Fibroblast of villous mesenchyme (primary cell): ENCODE results near the gene GASK1A. TPM values are rescaled to one million over a fixed set of nuclear protein-coding genes. Genes with fewer than 3 reads are reported as not detected.

Experiments
- DNase-seq: peaks from one replicate; pipeline ENCODE4 v3.0.0-alpha.2; 2010; ENCODE audit warnings: low read depth
- H3K4me3 ChIP-seq: 2 replicates; pipeline ENCODE4 v1.5.1; 2011; ENCODE audit warnings: low read depth, mild to moderate bottlenecking, low read length
- CTCF ChIP-seq: IDR thresholded peaks from 2 replicates; pipeline ENCODE4 v1.5.1; 2012; ENCODE audit warnings: low read depth, mild to moderate bottlenecking, low read length; ENCODE audit not compliant: insufficient read depth
- total RNA-seq: library from RNA; depleted of rRNA; stranded (reverse); fragments of >200 nt; gene quantifications from 2 replicates; pipeline ENCODE4 v1.2.3, GENCODE V29; 2012

The GASK1A gene
- total RNA-seq, 1 donor, result 1.7 TPM

GRCh38 chr3:42980909-42981308 lies 1.8 kb downstream of the GASK1A start:
- H3K4me3 ChIP-seq, result no peak overlapping the region
- no peak for DNase-seq
- no peak for TF ChIP-seq CTCF

GRCh38 chr3:42982645-42983412 lies 3.7 kb downstream of the GASK1A start:
- TF ChIP-seq CTCF, result no peak
- no peak for DNase-seq
- H3K4me3 ChIP-seq, result no peak overlapping the region

- no peak for DNase-seq
- no peak overlapping the region for H3K4me3 ChIP-seq
- TF ChIP-seq CTCF, result no peak
Observed at GRCh38 chr3:42983927-42984326, 4.8 kb downstream of the GASK1A start.

- no peak overlapping the region for H3K4me3 ChIP-seq
- no peak for DNase-seq
- TF ChIP-seq CTCF, result no peak
Observed at GRCh38 chr3:42984701-42985100, 5.6 kb downstream of the GASK1A start.

- H3K4me3 ChIP-seq, result no peak overlapping the region
- no peak for TF ChIP-seq CTCF
- DNase-seq, result no peak
Observed at GRCh38 chr3:42988097-42988496, 9.0 kb downstream of the GASK1A start.

GRCh38 chr3:42988566-42988965 lies 9.5 kb downstream of the GASK1A start:
- DNase-seq, result no peak
- no peak for TF ChIP-seq CTCF
- no peak overlapping the region for H3K4me3 ChIP-seq
